Astrocyte (in vitro differentiated cells and primary cell): ENCODE data around the gene RFX1.

Experiments
- EZH2 ChIP-seq: IDR thresholded peaks from 2 replicates; pipeline ENCODE4 v1.6.1; 2012; ENCODE audit warnings: mild to moderate bottlenecking, low read length, inconsistent platforms; ENCODE audit not compliant: insufficient read depth
- TF ChIP-seq, protein P1 (sequence below): IDR thresholded peaks from 2 replicates; pipeline ENCODE4 v1.5.1; 2011; ENCODE audit warnings: low read depth, mild to moderate bottlenecking, inconsistent platforms, low read length, moderate library complexity; ENCODE audit not compliant: insufficient read depth

DNA sequence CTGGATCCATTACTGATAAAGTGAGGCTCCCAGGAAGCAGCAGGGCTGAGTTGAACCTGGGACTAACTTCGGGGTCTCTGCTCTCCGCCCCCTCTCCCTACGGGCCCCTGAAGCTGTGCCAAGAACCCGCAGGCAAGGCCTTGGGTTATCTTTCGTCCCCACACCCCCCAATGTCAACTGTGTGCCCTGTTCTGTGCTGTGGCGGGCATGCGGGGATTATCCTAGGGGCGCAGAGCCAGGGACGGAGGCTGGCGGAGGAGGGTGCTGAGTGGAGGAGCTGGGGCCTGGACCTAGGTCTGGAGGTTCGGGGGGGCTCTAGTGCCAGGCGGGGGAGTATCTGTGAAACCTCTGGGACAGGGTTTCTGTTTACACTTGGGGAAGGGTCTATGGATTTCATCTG lies 26.4 kb downstream of the RFX1 start:
- TF ChIP-seq, protein P1, sequence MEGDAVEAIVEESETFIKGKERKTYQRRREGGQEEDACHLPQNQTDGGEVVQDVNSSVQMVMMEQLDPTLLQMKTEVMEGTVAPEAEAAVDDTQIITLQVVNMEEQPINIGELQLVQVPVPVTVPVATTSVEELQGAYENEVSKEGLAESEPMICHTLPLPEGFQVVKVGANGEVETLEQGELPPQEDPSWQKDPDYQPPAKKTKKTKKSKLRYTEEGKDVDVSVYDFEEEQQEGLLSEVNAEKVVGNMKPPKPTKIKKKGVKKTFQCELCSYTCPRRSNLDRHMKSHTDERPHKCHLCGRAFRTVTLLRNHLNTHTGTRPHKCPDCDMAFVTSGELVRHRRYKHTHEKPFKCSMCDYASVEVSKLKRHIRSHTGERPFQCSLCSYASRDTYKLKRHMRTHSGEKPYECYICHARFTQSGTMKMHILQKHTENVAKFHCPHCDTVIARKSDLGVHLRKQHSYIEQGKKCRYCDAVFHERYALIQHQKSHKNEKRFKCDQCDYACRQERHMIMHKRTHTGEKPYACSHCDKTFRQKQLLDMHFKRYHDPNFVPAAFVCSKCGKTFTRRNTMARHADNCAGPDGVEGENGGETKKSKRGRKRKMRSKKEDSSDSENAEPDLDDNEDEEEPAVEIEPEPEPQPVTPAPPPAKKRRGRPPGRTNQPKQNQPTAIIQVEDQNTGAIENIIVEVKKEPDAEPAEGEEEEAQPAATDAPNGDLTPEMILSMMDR = no peak
- no peak for TF ChIP-seq EZH2
